GM18519 (cell line): ENCODE measurements around the gene UNC5CL.
"Not testable (repeated sequence)": the region's sequence is repeated elsewhere in the genome, so short reads cannot be mapped to it uniquely, and the experiment has no call there.

ENCODE experiments used
- ATAC-seq: cut with Tn5 transposase; IDR thresholded peaks from one replicate; pipeline ENCODE4 v1.9.1; 2021; ENCODE audit warnings: mild to moderate bottlenecking, moderate library complexity; ENCODE audit not compliant: unreplicated experiment, low FRiP score

Gene UNC5CL

DNA sequence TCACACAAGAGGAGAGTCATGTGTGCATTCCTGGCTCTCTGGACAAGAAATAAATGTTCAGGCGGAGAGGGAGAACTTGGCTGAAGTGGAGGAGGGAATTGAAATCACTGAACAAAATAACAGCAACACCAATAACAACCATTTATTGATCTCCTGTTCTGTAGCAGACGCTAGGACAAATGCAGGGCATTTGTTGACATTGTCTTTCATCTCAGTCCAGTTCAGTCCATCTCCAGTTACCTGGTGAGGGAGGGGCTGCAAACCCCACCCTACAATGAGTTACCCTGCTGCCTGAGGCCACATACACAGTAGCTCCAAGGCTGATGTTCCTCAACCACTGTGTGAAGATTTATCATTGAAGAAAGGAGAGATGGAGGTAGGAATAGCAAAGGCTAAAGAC, 27.3 kb downstream of the UNC5CL start:
- no peak for ATAC-seq

GRCh38 chr6:41009669-41010068, 29.4 kb downstream of the UNC5CL start:
- no peak for ATAC-seq

- no peak for ATAC-seq
Measured at GRCh38 chr6:41008011-41008410, 31.0 kb downstream of the UNC5CL start.

DNA sequence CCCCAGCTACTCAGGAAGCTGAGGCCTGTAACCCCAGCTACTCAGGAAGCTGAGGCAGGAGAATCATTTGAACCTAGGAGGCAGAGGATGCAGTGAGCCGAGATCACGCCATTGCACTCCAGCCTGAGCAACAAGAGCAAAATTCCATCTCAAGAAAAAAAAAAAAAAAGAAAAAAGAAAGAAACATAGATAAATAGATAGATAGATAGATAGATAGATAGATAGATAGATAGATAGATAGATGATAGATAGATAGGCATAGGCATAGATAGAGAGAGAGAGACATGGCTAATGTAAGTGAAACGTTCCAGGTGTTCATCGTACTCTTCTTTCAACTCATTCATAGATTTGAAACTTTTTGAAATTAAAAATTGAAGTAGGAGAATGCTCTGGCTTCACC, 32.0 kb downstream of the UNC5CL start:
- not testable (repeated sequence) for ATAC-seq

- not testable (repeated sequence) for ATAC-seq
Measured at GRCh38 chr6:41006217-41006616, 32.8 kb downstream of the UNC5CL start.

DNA sequence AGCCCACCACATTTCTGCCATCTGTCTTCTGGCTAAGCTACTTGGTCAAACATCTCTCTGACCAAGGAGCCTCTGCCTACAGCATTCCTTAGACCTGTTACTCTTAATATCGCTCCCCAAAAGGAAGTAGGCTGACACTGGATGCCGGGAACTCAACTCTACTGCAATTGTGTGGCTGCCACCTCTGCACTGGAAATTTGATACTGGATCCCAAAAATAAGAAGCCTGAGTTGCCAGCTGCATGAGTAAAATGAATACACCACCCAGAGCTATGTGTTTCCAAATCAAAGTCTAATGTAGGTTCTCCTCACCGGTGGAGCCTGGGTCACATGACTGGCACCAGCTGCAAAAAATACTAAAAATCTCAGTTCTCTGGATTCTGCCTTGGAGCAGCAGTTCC, 36.9 kb downstream of the UNC5CL start:
- ATAC-seq = no peak

DNA sequence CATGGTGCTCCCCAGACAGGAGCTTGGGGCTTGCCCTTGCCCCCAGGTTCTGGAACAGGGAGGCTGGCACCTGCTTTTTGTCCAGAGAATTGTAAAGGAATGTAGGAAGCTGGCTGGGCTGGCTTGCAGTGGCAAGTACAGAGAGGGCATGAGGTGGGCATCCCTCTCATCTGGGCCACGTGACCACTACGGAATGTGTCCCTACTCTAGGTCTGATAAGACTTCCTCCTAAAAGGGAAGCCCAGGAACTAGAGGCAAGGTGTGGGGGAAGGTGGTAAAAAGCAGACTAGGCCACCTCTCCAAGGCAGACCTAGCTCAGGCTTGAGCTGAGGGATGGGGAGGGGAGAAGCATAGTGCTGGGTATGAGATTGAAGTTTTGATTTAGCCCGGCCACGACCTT, 38.8 kb downstream of the UNC5CL start:
- ATAC-seq = no peak

- ATAC-seq = no peak
Measured at GRCh38 chr6:40999569-40999968, 39.5 kb downstream of the UNC5CL start.

DNA sequence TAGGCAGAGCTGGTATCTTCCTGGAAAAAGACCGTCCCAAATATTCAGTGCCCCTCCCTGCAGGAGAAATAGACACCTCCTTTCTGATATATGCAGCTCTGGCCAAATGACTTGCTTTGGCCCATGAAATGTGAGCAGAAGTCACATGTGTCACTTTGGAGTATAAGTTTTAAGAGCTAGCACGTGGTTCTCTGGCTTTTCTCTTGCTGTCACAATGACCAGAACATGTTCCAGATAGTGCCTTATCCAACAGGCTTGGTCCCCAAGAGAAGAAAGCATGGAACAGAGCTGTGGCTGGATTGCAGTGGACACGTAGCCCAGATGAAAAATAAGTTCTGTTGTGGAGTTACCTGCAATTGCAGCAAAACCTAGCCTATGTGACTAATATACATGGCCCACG, 40.4 kb downstream of the UNC5CL start:
- ATAC-seq = no peak

- ATAC-seq = no peak
Measured at GRCh38 chr6:40997234-40997957, 41.6 kb downstream of the UNC5CL start.

GRCh38 chr6:40996591-40997233, 42.3 kb downstream of the UNC5CL start:
- no peak for ATAC-seq

- ATAC-seq = no peak
Measured at GRCh38 chr6:40992746-40993145, 46.3 kb downstream of the UNC5CL start.

- no peak for ATAC-seq
Measured at GRCh38 chr6:40990301-40990700, 48.7 kb downstream of the UNC5CL start.

GRCh38 chr6:40989204-40990169, 49.5 kb downstream of the UNC5CL start:
- ATAC-seq = no peak

GRCh38 chr6:40988634-40989033, 50.4 kb downstream of the UNC5CL start:
- ATAC-seq = no peak

- ATAC-seq = no peak
Measured at GRCh38 chr6:40986921-40987819, 51.9 kb downstream of the UNC5CL start.

GRCh38 chr6:40986364-40986763, 52.7 kb downstream of the UNC5CL start:
- no peak for ATAC-seq

DNA sequence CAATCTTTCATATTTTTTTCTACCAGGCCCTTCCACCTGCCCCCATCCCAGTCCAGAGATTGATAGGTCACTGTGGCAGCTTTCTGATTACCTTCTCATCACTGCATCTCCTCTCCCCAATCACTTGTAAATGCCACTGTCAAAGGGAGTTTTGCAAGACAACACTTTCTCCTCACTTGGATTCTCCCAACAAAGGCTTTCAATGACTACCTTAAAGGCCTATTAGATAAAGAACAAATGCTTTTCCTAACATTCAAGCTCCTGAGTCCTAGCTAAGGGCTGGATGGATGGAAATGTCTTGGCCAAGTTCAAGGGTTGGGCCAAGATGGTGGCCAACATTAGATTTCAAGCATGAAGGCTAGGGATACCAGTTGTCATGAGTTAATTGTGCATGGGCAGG, 55.3 kb downstream of the UNC5CL start:
- no peak for ATAC-seq

DNA sequence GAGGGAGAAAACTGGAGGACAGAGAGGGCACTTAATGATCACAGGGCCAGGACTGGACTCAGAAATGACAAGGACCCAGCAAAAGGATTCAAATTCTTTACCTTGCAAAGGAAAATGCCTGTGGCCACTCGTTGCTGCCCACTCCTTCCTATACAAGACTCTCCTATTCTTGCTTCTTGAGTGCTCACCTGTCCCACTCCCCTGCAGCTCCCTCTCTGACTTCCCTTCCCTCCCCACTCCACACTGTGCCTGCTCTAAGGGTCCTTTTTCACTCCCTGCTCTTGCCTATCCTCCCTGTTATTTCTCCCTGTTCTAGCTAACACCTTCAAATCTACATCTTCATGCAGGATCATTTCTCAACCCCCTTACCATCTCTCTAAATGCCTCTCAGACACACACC, 56.1 kb downstream of the UNC5CL start:
- ATAC-seq = no peak

GRCh38 chr6:40978687-40979289, 60.2 kb downstream of the UNC5CL start:
- ATAC-seq = no peak
